Measurements from ENCODE around the gene TSFM.
A peak's percentile ranks its signal among the peaks of the same experiment; 100 is the strongest.

TSFM gene

DNA sequence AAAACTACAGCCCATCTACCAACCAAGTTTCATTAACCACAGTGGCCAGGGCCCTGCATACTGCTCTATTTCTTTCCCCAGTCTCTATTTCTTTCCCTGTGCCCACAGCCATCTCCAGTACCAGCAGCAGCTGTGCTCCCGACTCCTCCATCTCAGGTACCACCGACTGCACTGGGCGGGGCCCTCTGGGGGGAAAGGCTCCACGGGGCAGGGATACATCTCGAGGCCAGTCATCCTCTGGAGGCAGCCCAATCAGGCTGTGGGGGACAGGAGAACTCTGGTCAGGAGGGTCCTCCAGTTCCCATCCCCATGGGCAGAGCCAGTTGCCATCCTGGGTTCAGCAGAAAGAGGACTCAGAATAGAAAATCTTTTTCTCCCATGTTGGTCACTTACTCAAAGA lies 33.5 kb upstream of the TSFM start:
- no peak overlapping the region for H3K4me3 ChIP-seq (ENCODE audit: low read depth, low read length)
- TF ChIP-seq, protein P1, sequence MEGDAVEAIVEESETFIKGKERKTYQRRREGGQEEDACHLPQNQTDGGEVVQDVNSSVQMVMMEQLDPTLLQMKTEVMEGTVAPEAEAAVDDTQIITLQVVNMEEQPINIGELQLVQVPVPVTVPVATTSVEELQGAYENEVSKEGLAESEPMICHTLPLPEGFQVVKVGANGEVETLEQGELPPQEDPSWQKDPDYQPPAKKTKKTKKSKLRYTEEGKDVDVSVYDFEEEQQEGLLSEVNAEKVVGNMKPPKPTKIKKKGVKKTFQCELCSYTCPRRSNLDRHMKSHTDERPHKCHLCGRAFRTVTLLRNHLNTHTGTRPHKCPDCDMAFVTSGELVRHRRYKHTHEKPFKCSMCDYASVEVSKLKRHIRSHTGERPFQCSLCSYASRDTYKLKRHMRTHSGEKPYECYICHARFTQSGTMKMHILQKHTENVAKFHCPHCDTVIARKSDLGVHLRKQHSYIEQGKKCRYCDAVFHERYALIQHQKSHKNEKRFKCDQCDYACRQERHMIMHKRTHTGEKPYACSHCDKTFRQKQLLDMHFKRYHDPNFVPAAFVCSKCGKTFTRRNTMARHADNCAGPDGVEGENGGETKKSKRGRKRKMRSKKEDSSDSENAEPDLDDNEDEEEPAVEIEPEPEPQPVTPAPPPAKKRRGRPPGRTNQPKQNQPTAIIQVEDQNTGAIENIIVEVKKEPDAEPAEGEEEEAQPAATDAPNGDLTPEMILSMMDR (IDR thresholded peaks at IDR 0.05; ENCODE audit: borderline replicate concordance, insufficient read depth, low read depth, low read length) = no peak

DNA sequence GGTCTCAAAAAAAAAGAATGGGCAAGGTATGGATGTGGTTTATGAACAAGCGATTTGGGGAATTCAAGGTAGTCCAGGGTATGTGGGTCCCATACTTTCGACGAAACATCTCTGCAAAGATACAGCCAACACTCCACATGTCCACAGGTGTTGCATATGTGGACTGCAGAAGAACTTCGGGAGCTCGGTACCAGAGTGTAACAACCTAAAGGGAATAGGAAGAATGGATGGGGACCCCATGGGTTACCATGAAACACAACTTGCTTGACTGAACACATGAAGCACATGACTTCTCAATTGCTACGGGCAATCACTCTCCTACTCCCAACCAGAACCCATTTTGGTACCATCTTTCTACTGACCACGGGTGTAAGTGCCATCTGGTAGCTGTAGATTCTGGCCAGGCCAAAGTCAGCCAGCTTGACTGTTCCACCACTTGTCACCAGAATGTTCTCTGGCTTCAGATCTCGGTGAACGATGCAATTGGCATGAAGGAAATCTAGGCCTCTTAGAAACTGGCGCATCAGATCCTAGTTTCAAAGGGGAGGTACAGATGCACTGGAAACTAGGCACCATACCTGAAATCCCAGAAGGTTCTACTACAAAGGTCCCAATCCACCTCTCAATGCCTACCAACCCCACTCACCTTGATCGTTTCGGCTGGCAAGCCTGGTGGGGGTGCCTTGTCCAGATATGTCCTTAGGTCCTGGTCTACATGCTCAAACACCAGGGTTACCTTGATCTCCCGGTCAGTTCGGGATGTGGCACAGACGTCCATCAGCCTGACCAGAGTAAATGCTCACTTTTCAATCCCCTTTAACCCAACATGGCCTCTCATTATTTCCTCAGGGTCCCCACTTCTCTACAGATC lies 31.8 kb upstream of the TSFM start:
- peak overlapping the region; percentile 83 for H3K4me3 ChIP-seq (ENCODE audit: low read depth, low read length)
- TF ChIP-seq, protein P1 (IDR thresholded peaks at IDR 0.05; ENCODE audit: borderline replicate concordance, insufficient read depth, low read depth, low read length) = no peak

DNA sequence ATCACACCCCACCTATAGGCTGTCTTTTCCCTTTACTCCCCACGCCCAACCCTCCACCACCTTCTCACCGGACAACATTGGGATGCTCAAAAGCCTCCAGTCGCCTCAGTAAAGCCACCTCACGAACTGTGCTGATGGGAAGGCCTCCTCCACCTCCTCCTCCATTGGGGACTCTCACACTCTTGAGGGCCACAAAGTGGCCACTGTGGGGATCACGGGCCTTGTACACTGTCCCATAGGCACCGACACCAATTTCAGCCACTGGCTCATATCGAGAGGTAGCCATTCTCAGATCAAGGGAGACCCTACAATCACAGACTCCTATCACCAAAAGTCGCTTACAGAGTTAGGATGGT lies 31.2 kb upstream of the TSFM start:
- peak overlapping the region; percentile 83 for H3K4me3 ChIP-seq (ENCODE audit: low read depth, low read length)
- TF ChIP-seq, protein P1 (IDR thresholded peaks at IDR 0.05; ENCODE audit: borderline replicate concordance, insufficient read depth, low read depth, low read length) = no peak

DNA sequence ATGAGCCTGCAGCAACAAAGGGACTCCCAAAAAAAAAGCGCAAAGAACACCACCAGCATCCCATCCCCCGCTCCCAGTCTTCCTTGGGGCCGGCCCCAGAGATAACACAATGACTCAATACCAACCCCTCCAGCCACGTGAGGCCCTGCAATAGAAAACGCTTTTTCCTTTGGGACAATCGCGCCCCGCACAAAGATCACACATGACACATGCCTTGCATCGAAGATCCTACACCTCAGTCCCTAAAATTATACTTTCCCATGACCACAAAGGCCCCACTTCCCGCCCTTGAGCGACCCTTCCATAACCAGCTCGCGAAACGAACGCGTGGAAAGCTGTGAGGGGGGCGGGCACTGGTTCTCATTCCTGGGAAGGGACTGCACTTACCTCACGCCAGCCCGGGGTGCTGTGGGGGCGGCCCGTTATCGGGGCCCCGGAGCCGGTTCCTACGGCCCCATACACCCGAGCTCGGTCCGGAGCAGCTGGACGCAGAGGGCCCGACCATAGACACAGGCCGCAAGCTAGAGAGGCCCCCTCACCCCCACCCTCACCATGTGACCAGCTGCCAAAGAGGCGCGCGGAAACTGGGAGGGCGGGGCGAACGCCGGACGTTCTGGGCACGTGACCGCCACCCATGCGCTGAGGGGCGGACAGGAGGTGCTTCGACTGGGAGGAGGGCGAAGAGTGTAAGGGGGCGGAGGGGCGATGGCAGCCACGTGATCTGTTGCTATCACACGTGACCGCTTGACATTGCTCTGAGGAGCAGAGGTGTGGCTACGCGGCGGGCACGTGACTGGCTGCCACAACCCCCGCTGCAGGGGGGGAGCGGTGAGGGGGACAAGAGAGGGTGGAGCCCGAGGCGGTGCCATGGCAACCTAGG lies 30.6 kb upstream of the TSFM start, which contains the start of gene CDK4:
Gene CDK4 (minus strand): TSS at position 523 of the 880 bp plus-strand sequence. CDS start 593 bp downstream, outside the sequence.
- H3K4me3 ChIP-seq (ENCODE audit: low read depth, low read length) = peak within 1 kb of the TSS; percentile 83
- TF ChIP-seq, protein P1 (IDR thresholded peaks at IDR 0.05; ENCODE audit: borderline replicate concordance, insufficient read depth, low read depth, low read length) = no peak

DNA sequence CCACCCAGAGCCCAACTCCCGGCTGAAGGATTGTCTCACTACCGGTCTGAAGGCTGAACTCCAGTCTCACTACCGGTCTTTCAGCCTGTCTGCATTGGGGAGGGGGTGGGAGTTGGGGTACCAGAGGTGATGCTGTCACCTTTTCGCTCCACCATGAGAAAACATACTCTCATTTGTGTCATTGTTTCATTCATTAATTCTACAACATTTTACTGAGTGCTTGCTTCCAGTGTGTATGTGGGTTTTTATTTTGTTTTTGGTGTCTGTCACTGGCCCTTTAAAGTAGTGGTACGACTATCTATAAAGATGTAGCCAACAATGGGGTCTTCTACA lies 30.0 kb upstream of the TSFM start:
- TF ChIP-seq, protein P1 (IDR thresholded peaks at IDR 0.05; ENCODE audit: borderline replicate concordance, insufficient read depth, low read depth, low read length) = no peak
- no peak overlapping the region for H3K4me3 ChIP-seq (ENCODE audit: low read depth, low read length)

DNA sequence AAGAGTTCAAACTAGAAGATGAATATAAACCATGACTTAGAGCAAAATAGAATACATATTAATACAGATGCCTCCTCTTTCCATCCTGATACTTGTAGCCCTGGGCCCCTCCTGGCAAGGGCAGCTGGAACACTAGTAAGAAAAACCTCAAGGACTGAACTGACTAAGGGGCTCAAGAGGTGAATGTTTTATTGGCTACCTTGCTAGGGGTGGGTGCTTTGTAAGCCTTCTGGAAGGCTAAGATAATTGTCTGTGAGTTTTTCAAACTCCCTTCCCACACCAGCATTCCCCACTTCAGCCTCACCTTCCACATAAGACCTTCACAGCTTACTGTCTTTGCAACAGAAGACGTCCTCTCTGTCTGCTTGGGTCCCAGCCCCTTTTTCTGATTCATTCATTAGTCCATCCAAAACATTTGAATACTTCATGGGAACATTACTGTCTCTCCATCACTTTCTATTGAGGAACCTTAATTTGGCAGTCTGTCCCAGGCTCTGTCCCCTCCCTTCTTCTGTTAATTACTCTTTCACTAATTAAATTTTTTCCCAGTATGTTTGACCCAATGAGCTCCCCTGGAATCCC lies 28.7 kb upstream of the TSFM start:
- TF ChIP-seq, protein P1 (IDR thresholded peaks at IDR 0.05; ENCODE audit: borderline replicate concordance, insufficient read depth, low read depth, low read length) = no peak
- no peak overlapping the region for H3K4me3 ChIP-seq (ENCODE audit: low read depth, low read length)
